DOHH2 (cell line): Measurements from ENCODE around the gene SIRT2.

ENCODE experiments used
- H3F3A ChIP-seq: fragments of 200-600 bp; sonication (generic), shearing (Covaris generic); 2 replicates; pipeline ENCODE4 v1.6.0; 2016; ENCODE audit warnings: antibody characterized with exemption, mild to moderate bottlenecking; ENCODE audit not compliant: control insufficient read depth, insufficient read depth
- H3K27ac ChIP-seq: fragments of 200-600 bp; sonication (generic); 2 replicates; pipeline ENCODE4 v1.5.1; 2014; ENCODE audit warnings: low read depth, mild to moderate bottlenecking, low read length, moderate library complexity
- H3K27me3 ChIP-seq: fragments of 200-600 bp; sonication (generic); 2 replicates; pipeline ENCODE4 v1.6.1; 2014; ENCODE audit warnings: mild to moderate bottlenecking, low read length, mixed read lengths; ENCODE audit not compliant: control insufficient read depth
- H3K36me3 ChIP-seq: fragments of 200-600 bp; sonication (generic); 2 replicates; pipeline ENCODE4 v1.6.1; 2014; ENCODE audit warnings: mild to moderate bottlenecking, low read length, moderate library complexity, mixed read lengths; ENCODE audit not compliant: control insufficient read depth
- H3K4me1 ChIP-seq: fragments of 200-600 bp; sonication (generic); 2 replicates; pipeline ENCODE4 v1.6.1; 2014; ENCODE audit warnings: mild to moderate bottlenecking, low read length, mixed read lengths; ENCODE audit not compliant: control insufficient read depth
- H3K4me2 ChIP-seq: fragments of 200-600 bp; sonication (generic); 2 replicates; pipeline ENCODE4 v1.6.0; 2014; ENCODE audit warnings: mild to moderate bottlenecking, low read length, moderate library complexity
- H3K4me3 ChIP-seq: fragments of 200-600 bp; sonication (generic); 2 replicates; pipeline ENCODE4 v1.5.1; 2014; ENCODE audit warnings: mild to moderate bottlenecking, low read length, mixed read lengths
- H3K79me2 ChIP-seq: fragments of 200-600 bp; sonication (generic); 2 replicates; pipeline ENCODE4 v1.6.1; 2014; ENCODE audit warnings: mild to moderate bottlenecking, low read length, mixed read lengths; ENCODE audit not compliant: control insufficient read depth
- H3K9me2 ChIP-seq: fragments of 200-600 bp; sonication (generic); replicated peaks from 2 replicates; pipeline ENCODE4 v1.6.1; 2014; ENCODE audit warnings: mild to moderate bottlenecking, low read length, mixed read lengths; ENCODE audit not compliant: control insufficient read depth
- H3K9me3 ChIP-seq: fragments of 200-600 bp; sonication (generic); 2 replicates; pipeline ENCODE4 v1.6.1; 2014; ENCODE audit warnings: antibody characterized with exemption, low read length, mixed read lengths; ENCODE audit not compliant: control insufficient read depth, insufficient read depth
- H4K20me1 ChIP-seq: fragments of 200-600 bp; sonication (generic); 2 replicates; pipeline ENCODE4 v1.6.0; 2014; ENCODE audit warnings: low read depth, mild to moderate bottlenecking, antibody characterized with exemption, low read length, moderate library complexity; ENCODE audit not compliant: control insufficient read depth, insufficient read depth
- CTCF ChIP-seq: fragments of 200-600 bp; sonication (generic); IDR thresholded peaks from one replicate; pipeline ENCODE4 v1.5.1; 2014; ENCODE audit warnings: antibody characterized with exemption, mild to moderate bottlenecking, low read depth, low read length; ENCODE audit not compliant: poor library complexity, severe bottlenecking
- EZH2phosphoT487 ChIP-seq: fragments of 200-600 bp; sonication (generic); IDR thresholded peaks from 2 replicates; pipeline ENCODE4 v1.6.1; 2017; ENCODE audit warnings: borderline replicate concordance, mild to moderate bottlenecking, antibody characterized with exemption, low read length, moderate library complexity, mixed read lengths

Gene SIRT2

DNA sequence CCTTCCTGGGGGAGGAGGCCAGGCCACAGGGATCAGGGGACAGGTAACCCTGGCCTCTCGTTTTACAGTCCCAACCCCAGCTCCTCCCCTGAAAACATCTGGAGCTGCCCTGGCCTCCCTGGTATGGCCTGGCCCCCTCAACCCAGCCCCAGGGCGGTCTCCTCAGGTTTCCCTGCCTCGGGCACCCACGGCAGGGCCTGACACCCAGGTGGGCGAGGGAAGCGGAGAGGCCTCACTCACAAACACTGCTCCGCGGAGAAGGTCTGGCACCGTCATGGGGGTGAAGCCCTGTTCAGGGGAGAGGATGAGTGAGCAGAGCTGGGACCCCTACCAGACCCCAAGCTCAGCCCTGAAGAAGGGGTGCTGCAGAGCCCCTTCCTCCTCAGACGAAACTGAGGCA is 19.1 kb upstream of the SIRT2 start:
- H3K79me2 ChIP-seq: no peaks in the 10 kb centered on the region
- H3K27me3 ChIP-seq: no peaks in the 10 kb centered on the region
- H3F3A ChIP-seq: no peaks in the 10 kb centered on the region
- no peaks in the 10 kb centered on the region for H3K9me3 ChIP-seq
- H3K4me2 ChIP-seq: no peak overlapping the region
- no peaks in the 10 kb centered on the region for H4K20me1 ChIP-seq
- peaks cover 9% of the 10 kb centered on the region; the same call in 1 of the 2 replicates for H3K36me3 ChIP-seq
- H3K27ac ChIP-seq: no peak overlapping the region
- no peaks in the 10 kb centered on the region for H3K9me2 ChIP-seq
- TF ChIP-seq CTCF (no peak), EZH2phosphoT487 (no peak)
- no peak overlapping the region for H3K4me3 ChIP-seq
- no peaks in the 10 kb centered on the region for H3K4me1 ChIP-seq

GRCh38 chr19:38917921-38918491 is 18.6 kb upstream of the SIRT2 start:
- no peak overlapping the region for H3K27ac ChIP-seq
- H3K9me2 ChIP-seq: no peaks in the 10 kb centered on the region
- no peak overlapping the region for H3K4me2 ChIP-seq

DNA sequence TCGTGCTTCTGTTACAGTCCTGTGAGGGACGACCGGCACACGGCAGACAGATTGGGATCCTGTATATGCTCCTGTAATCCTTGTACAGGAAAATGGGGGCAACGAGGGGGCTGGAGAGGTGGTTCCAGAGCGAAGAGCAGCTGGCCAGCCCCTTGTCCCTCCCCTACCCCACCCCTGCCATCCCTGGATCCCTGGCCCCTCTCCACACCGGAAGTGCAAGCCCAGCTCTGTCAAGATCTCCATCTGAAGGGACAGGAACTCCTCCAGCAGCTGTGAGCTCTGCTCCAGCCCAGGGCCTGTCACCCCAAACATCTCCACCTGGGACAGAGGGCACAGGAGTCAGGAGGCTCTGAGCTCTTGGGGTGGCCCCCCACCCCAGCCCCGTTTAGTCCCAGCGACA is 18.1 kb upstream of the SIRT2 start:
- Histone ChIP-seq H3K27ac (no peak overlapping the region), H3K79me2 (no peaks in the 10 kb centered on the region), H3K27me3 (no peaks in the 10 kb centered on the region), H3F3A (no peaks in the 10 kb centered on the region), H3K9me2 (no peaks in the 10 kb centered on the region), H3K4me1 (no peaks in the 10 kb centered on the region), H3K4me3 (no peak overlapping the region), H3K9me3 (no peaks in the 10 kb centered on the region), H4K20me1 (no peaks in the 10 kb centered on the region), H3K4me2 (no peak overlapping the region), H3K36me3 (peaks cover 9% of the 10 kb centered on the region; the same call in 1 of the 2 replicates)
- TF ChIP-seq CTCF (no peak), EZH2phosphoT487 (no peak)

More at GRCh38 chr19:38917921-38918491, 18.6 kb upstream of the SIRT2 start:
- no peaks in the 10 kb centered on the region for H3F3A ChIP-seq
- no peak overlapping the region for H3K4me3 ChIP-seq
- H3K27me3 ChIP-seq: no peaks in the 10 kb centered on the region
- no peaks in the 10 kb centered on the region for H3K9me3 ChIP-seq
- no peaks in the 10 kb centered on the region for H3K79me2 ChIP-seq
- no peaks in the 10 kb centered on the region for H3K4me1 ChIP-seq
- peaks cover 9% of the 10 kb centered on the region; the same call in 1 of the 2 replicates for H3K36me3 ChIP-seq
- no peak for TF ChIP-seq CTCF
- H4K20me1 ChIP-seq: no peaks in the 10 kb centered on the region
